ENCODE results near the gene GRIK1. TPM values are rescaled to one million over a fixed set of nuclear protein-coding genes. Genes with fewer than 3 reads are reported as not detected.
A peak's percentile ranks its signal among the peaks of the same experiment; 100 is the strongest.

Gene GRIK1
- polyA plus RNA-seq, 3 donors, result not detected

DNA sequence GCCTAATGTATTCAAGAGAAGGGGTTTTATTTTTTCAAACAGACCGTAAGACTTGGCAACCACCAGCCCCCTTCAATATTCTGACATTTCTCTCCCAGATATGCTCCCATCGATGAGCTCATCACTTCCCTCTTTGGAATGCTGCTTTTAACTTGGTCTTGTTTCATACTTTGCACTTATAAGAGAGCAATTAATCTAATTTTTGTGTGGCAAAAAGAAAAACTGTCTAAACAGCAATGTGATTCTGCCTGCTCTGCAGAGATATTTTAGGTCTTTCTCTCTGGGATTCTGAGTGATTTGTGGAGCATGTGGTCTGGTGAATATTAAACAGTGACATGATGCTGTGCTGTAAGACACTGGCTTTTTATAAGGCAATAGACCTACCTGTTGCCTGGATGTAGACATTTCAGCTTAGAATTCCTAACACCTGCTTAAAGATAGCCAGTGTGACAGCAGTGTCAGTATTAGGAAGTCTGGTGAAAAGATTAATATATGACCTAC lies 356.3 kb downstream of the GRIK1 start:
- Histone ChIP-seq H3K36me3 (replicated peaks in 1 of 2; ENCODE audit: control insufficient read depth in 1 of 2, insufficient read depth in 2 of 2, low read length in 2 of 2) (no peaks in the 10 kb centered on the region), H3K4me3 (replicated peaks in 1 of 3; ENCODE audit: low read depth in 2 of 3, low read length in 3 of 3) (no peak overlapping the region), H3K4me2 (replicated peaks; ENCODE audit: extremely low read depth, low read length, poor library complexity, severe bottlenecking) (no peak overlapping the region), H4K20me1 (ENCODE audit: insufficient read depth, low read length) (no peaks in the 10 kb centered on the region), H3K4me1 (ENCODE audit: control insufficient read depth in 1 of 2, insufficient read depth in 2 of 2, low read length in 2 of 2) (no peaks in the 10 kb centered on the region), H3K79me2 (ENCODE audit: insufficient read depth, low read length) (no peaks in the 10 kb centered on the region), H3K9me3 (replicated peaks in 1 of 2; ENCODE audit: control insufficient read depth in 1 of 2, insufficient read depth in 1 of 2, low read length in 2 of 2) (no peaks in the 10 kb centered on the region), H3K9ac (ENCODE audit: insufficient read depth, low read length, poor library complexity, severe bottlenecking) (no peak overlapping the region), H3K27me3 (ENCODE audit: control insufficient read depth in 2 of 2, insufficient read depth in 2 of 2, low read length in 2 of 2) (no peaks in the 10 kb centered on the region), H3K27ac (ENCODE audit: low read depth in 1 of 2, low read length in 2 of 2) (no peak overlapping the region), H2AFZ (ENCODE audit: insufficient read depth, low read depth, low read length, poor library complexity, severe bottlenecking) (no peak overlapping the region)
- no peak for DNase-seq
- Mint-ChIP-seq H3K9me3 (peaks cover 0 to 2% (median 0%) of the 10 kb centered on the region in 7 donors), H3K4me3 (no peak overlapping the region), H3K36me3 (no peaks in the 10 kb centered on the region), H3K27me3 (ENCODE audit: low read depth in 3 of 3) (no peaks in the 10 kb centered on the region), H3K4me1 (no peaks in the 10 kb centered on the region), H3K27ac (peak overlapping the region in 1 of 7 donors; percentile 18)
- intact Hi-C loops (cut with micrococcal nuclease), result no loop called here
- TF ChIP-seq, protein P1, sequence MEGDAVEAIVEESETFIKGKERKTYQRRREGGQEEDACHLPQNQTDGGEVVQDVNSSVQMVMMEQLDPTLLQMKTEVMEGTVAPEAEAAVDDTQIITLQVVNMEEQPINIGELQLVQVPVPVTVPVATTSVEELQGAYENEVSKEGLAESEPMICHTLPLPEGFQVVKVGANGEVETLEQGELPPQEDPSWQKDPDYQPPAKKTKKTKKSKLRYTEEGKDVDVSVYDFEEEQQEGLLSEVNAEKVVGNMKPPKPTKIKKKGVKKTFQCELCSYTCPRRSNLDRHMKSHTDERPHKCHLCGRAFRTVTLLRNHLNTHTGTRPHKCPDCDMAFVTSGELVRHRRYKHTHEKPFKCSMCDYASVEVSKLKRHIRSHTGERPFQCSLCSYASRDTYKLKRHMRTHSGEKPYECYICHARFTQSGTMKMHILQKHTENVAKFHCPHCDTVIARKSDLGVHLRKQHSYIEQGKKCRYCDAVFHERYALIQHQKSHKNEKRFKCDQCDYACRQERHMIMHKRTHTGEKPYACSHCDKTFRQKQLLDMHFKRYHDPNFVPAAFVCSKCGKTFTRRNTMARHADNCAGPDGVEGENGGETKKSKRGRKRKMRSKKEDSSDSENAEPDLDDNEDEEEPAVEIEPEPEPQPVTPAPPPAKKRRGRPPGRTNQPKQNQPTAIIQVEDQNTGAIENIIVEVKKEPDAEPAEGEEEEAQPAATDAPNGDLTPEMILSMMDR (IDR thresholded peaks at IDR 0.05), result no peak
- no CpG with 5 or more reads among the region's 2 CpGs for WGBS (ENCODE audit: insufficient coverage)

DNA sequence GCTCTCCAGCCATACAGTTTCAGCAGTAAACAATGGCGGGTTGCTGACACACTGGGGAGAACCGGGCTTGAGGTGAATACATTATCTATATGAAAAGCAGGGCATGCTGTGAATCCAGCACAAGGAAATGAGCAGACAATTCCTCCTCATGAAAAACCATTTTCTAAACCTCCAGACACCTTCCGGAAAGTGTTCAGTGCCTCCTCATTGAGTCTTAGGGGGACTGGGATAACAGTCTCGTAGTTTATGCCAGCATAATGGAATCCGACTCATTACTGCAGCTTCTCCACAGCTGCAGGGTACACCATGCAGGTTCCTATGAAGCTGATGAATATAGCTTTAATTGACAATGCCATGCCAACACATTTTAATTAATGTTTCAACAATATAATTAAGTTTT lies 356.9 kb downstream of the GRIK1 start:
- Mint-ChIP-seq H3K27ac (no peak overlapping the region), H3K36me3 (no peaks in the 10 kb centered on the region), H3K4me3 (no peak overlapping the region), H3K27me3 (ENCODE audit: low read depth in 3 of 3) (no peaks in the 10 kb centered on the region), H3K9me3 (peaks cover 0 to 2% (median 0%) of the 10 kb centered on the region in 7 donors), H3K4me1 (no peaks in the 10 kb centered on the region)
- Histone ChIP-seq H3K9ac (ENCODE audit: insufficient read depth, low read length, poor library complexity, severe bottlenecking) (no peak overlapping the region), H3K4me3 (replicated peaks in 1 of 3; ENCODE audit: low read depth in 2 of 3, low read length in 3 of 3) (no peak overlapping the region), H3K79me2 (ENCODE audit: insufficient read depth, low read length) (no peaks in the 10 kb centered on the region), H3K27ac (ENCODE audit: low read depth in 1 of 2, low read length in 2 of 2) (no peak overlapping the region), H3K4me2 (replicated peaks; ENCODE audit: extremely low read depth, low read length, poor library complexity, severe bottlenecking) (no peak overlapping the region), H2AFZ (ENCODE audit: insufficient read depth, low read depth, low read length, poor library complexity, severe bottlenecking) (no peak overlapping the region), H4K20me1 (ENCODE audit: insufficient read depth, low read length) (no peaks in the 10 kb centered on the region), H3K4me1 (ENCODE audit: control insufficient read depth in 1 of 2, insufficient read depth in 2 of 2, low read length in 2 of 2) (no peaks in the 10 kb centered on the region), H3K9me3 (replicated peaks in 1 of 2; ENCODE audit: control insufficient read depth in 1 of 2, insufficient read depth in 1 of 2, low read length in 2 of 2) (no peaks in the 10 kb centered on the region), H3K27me3 (ENCODE audit: control insufficient read depth in 2 of 2, insufficient read depth in 2 of 2, low read length in 2 of 2) (no peaks in the 10 kb centered on the region), H3K36me3 (replicated peaks in 1 of 2; ENCODE audit: control insufficient read depth in 1 of 2, insufficient read depth in 2 of 2, low read length in 2 of 2) (no peaks in the 10 kb centered on the region)
- intact Hi-C loops (cut with micrococcal nuclease), result no loop called here
- DNase-seq, result no peak
- no CpG with 5 or more reads among the region's 5 CpGs for WGBS (ENCODE audit: insufficient coverage)
- TF ChIP-seq, protein P1 (IDR thresholded peaks at IDR 0.05), result no peak
